Loucy (cell line): ENCODE measurements around the gene CTIF.

Experiments
- H2AFZ ChIP-seq: fragments of 200-600 bp; sonication (generic); 2 replicates; pipeline ENCODE4 v1.6.0; 2016; ENCODE audit warnings: antibody characterized with exemption, mild to moderate bottlenecking, low read length, moderate library complexity
- H3F3A ChIP-seq: fragments of 200-600 bp; 2 replicates; pipeline ENCODE4 v1.6.0; 2016; ENCODE audit warnings: antibody characterized with exemption, low read depth, mild to moderate bottlenecking
- H3K27me3 ChIP-seq: fragments of 200-600 bp; sonication (generic); 2 replicates; pipeline ENCODE4 v1.6.1; 2014; ENCODE audit warnings: low read length, mild to moderate bottlenecking; ENCODE audit not compliant: insufficient read depth, poor library complexity, severe bottlenecking
- H3K36me3 ChIP-seq: fragments of 200-600 bp; sonication (generic); 2 replicates; pipeline ENCODE4 v1.6.1; 2016; ENCODE audit warnings: low read length; ENCODE audit not compliant: insufficient read depth
- H3K4me1 ChIP-seq: fragments of 200-600 bp; sonication (generic); 2 replicates; pipeline ENCODE4 v1.5.1; 2014; ENCODE audit warnings: low read length, mild to moderate bottlenecking; ENCODE audit not compliant: insufficient read depth, poor library complexity, severe bottlenecking
- H3K4me2 ChIP-seq: fragments of 200-600 bp; sonication (generic); 2 replicates; pipeline ENCODE4 v1.6.0; 2014; ENCODE audit warnings: antibody characterized with exemption, low read length, low read depth, mild to moderate bottlenecking; ENCODE audit not compliant: poor library complexity, severe bottlenecking
- H3K4me3 ChIP-seq: fragments of 200-600 bp; sonication (generic); 2 replicates; pipeline ENCODE4 v1.5.1; 2014; ENCODE audit warnings: low read length, mild to moderate bottlenecking, mixed read lengths; ENCODE audit not compliant: poor library complexity, severe bottlenecking
- H3K79me2 ChIP-seq: fragments of 200-600 bp; sonication (generic); 2 replicates; pipeline ENCODE4 v1.6.1; 2014; ENCODE audit warnings: low read length; ENCODE audit not compliant: insufficient read depth
- H3K9ac ChIP-seq: fragments of 200-600 bp; sonication (generic); 2 replicates; pipeline ENCODE4 v1.6.0; 2014; ENCODE audit warnings: mild to moderate bottlenecking, low read depth, low read length, moderate library complexity; ENCODE audit not compliant: poor library complexity, severe bottlenecking
- H3K9me2 ChIP-seq: fragments of 200-600 bp; sonication (generic); replicated peaks from 2 replicates; pipeline ENCODE4 v1.6.1; 2016; ENCODE audit warnings: low read depth, low read length, mixed read lengths
- H3K9me3 ChIP-seq: fragments of 200-600 bp; sonication (generic); 2 replicates; pipeline ENCODE4 v1.6.1; 2014; ENCODE audit warnings: mild to moderate bottlenecking, antibody characterized with exemption, low read length, low read depth; ENCODE audit not compliant: insufficient read depth
- H4K20me1 ChIP-seq: fragments of 200-600 bp; sonication (generic); 2 replicates; pipeline ENCODE4 v1.6.0; 2014; ENCODE audit warnings: antibody characterized with exemption, low read length, mild to moderate bottlenecking; ENCODE audit not compliant: insufficient read depth, poor library complexity, severe bottlenecking
- CTCF ChIP-seq: fragments of 200-600 bp; sonication (generic); conservative IDR thresholded peaks from 2 replicates; pipeline ENCODE4 v1.5.1; 2014; ENCODE audit warnings: mild to moderate bottlenecking, antibody characterized with exemption, low read length
- EZH2phosphoT487 ChIP-seq: fragments of 200-600 bp; IDR thresholded peaks from 2 replicates; pipeline ENCODE4 v1.6.1; 2018; ENCODE audit warnings: antibody characterized with exemption, mild to moderate bottlenecking, moderate library complexity, borderline replicate concordance

The CTIF gene

GRCh38 chr18:48613589-48614404 lies 75.0 kb downstream of the CTIF start:
- Histone ChIP-seq H3F3A (no peaks in the 10 kb centered on the region), H4K20me1 (no peaks in the 10 kb centered on the region), H3K9me3 (no peaks in the 10 kb centered on the region), H3K27me3 (no peaks in the 10 kb centered on the region), H2AFZ (no peak overlapping the region), H3K79me2 (0 out of 2 replicates have a peak, but pooled peaks cover 4% of the 10 kb centered on the region), H3K9me2 (no peaks in the 10 kb centered on the region), H3K9ac (no peak overlapping the region), H3K36me3 (no peaks in the 10 kb centered on the region; the same call in 1 of the 2 replicates), H3K4me1 (no peaks in the 10 kb centered on the region), H3K4me2 (no peak overlapping the region), H3K4me3 (no peak overlapping the region)
- TF ChIP-seq CTCF (no peak), EZH2phosphoT487 (no peak)

GRCh38 chr18:48615566-48616401 lies 77.0 kb downstream of the CTIF start:
- H3K9me3 ChIP-seq: no peaks in the 10 kb centered on the region
- H3F3A ChIP-seq: no peaks in the 10 kb centered on the region
- H3K9me2 ChIP-seq: no peaks in the 10 kb centered on the region
- H3K36me3 ChIP-seq: peaks cover 5% of the 10 kb centered on the region; the same call in 1 of the 2 replicates
- no peaks in the 10 kb centered on the region for H3K4me1 ChIP-seq
- H2AFZ ChIP-seq: no peak overlapping the region
- no peak overlapping the region for H3K4me2 ChIP-seq
- no peak overlapping the region for H3K4me3 ChIP-seq
- no peaks in the 10 kb centered on the region for H4K20me1 ChIP-seq
- H3K79me2 ChIP-seq: 0 out of 2 replicates have a peak, but pooled peaks cover 3% of the 10 kb centered on the region
- TF ChIP-seq CTCF (no peak), EZH2phosphoT487 (no peak)
- H3K9ac ChIP-seq: no peak overlapping the region
- no peaks in the 10 kb centered on the region for H3K27me3 ChIP-seq

DNA sequence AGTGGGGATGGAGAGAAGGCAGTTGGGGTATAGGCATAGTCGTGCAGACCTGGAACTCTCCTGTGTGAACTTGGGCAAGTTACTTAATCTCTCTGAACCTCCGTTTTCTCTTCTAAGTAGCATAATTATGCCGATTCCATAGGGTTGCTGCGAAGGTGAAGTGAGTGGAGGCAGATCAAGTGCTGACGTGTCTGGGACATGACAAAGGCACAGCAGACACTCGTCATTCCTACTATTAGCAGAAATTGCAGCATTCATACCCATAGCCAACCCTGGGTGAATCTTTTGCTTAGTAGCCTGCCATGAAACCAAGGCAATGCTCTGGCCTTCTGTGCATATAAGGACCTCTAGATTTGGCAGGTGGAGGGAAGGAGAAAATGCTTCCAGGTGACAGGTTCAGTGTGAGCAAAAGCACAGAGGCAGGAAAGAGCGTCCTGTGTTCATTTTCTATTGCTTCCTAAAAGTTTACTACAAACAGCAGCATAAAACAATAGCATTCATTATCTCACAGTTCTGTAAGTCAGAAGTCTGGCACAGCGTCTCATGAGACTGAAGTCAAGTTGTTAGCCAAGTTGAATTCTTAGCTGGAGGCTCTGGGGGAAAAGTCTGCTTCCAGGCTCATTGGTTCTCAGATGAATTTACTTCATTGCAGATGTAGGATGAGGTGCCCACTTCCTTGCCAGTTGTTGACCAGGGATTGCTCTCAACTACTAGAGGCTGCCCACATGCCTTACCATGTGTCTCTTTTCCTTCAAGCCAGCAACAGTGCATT lies 77.8 kb downstream of the CTIF start:
- Histone ChIP-seq H3K9me2 (no peaks in the 10 kb centered on the region), H3K4me2 (no peak overlapping the region), H3K9ac (no peak overlapping the region), H3K79me2 (no peaks in the 10 kb centered on the region), H3K36me3 (peaks cover 5% of the 10 kb centered on the region; the same call in 1 of the 2 replicates), H3K27me3 (no peaks in the 10 kb centered on the region), H2AFZ (no peak overlapping the region), H3K4me1 (no peaks in the 10 kb centered on the region), H3K4me3 (no peak overlapping the region), H4K20me1 (no peaks in the 10 kb centered on the region), H3K9me3 (no peaks in the 10 kb centered on the region), H3F3A (no peaks in the 10 kb centered on the region)
- no peak for TF ChIP-seq EZH2phosphoT487
- no peak for TF ChIP-seq CTCF
